GM23338 (cell line): Measurements from ENCODE around the gene TMEM242. TPM values are rescaled to one million over a fixed set of nuclear protein-coding genes. Genes with fewer than 3 reads are reported as not detected.

Source experiments
- ATAC-seq: fragments of 200-7000 bp; cut with Tn5 transposase; 3 replicates; pipeline ENCODE4 v1.9.1; 2020
- DNase-seq: peaks from one replicate; pipeline ENCODE4 v3.0.0-alpha.2; 2015; ENCODE audit warnings: low spot score
- H2AFZ ChIP-seq: fragments of 200-600 bp; sonication (generic); 2 replicates; pipeline ENCODE4 v1.8.0; 2016; ENCODE audit warnings: antibody characterized with exemption, mild to moderate bottlenecking, moderate library complexity
- H3F3A ChIP-seq: fragments of 200-600 bp; sonication (generic); replicated peaks from 2 replicates; pipeline ENCODE4 v1.8.0; 2017; ENCODE audit warnings: antibody characterized with exemption, mixed run types, low read depth
- H3K27ac ChIP-seq: fragments of 200-600 bp; sonication (generic); 2 replicates; pipeline ENCODE4 v1.6.1; 2016; ENCODE audit warnings: low read depth
- H3K27me3 ChIP-seq: fragments of 200-600 bp; sonication (generic); 2 replicates; pipeline ENCODE4 v1.8.0; 2016; ENCODE audit warnings: mild to moderate bottlenecking, mixed run types, moderate library complexity; ENCODE audit not compliant: insufficient read depth
- H3K36me3 ChIP-seq: fragments of 200-600 bp; sonication (generic); 2 replicates; pipeline ENCODE4 v1.8.0; 2016; ENCODE audit warnings: mild to moderate bottlenecking; ENCODE audit not compliant: insufficient read depth
- H3K4me1 ChIP-seq: fragments of 200-600 bp; sonication (generic); 2 replicates; pipeline ENCODE4 v1.8.0; 2016; ENCODE audit warnings: mild to moderate bottlenecking, moderate library complexity; ENCODE audit not compliant: insufficient read depth
- H3K4me2 ChIP-seq: fragments of 200-600 bp; sonication (generic); 2 replicates; pipeline ENCODE4 v1.7.1; 2017; ENCODE audit warnings: mixed run types
- H3K4me3 ChIP-seq: fragments of 200-600 bp; sonication (generic); 2 replicates; pipeline ENCODE4 v1.6.1; 2016; ENCODE audit warnings: mixed run types
- H3K79me2 ChIP-seq: fragments of 200-600 bp; sonication (generic); replicated peaks from 2 replicates; pipeline ENCODE4 v1.8.0; 2017; ENCODE audit warnings: mild to moderate bottlenecking; ENCODE audit not compliant: insufficient read depth
- H3K9me2 ChIP-seq: fragments of 200-600 bp; sonication (generic); 2 replicates; pipeline ENCODE4 v1.8.0; 2017; ENCODE audit not compliant: insufficient read depth
- H4K20me1 ChIP-seq: fragments of 200-600 bp; sonication (generic); replicated peaks from 2 replicates; pipeline ENCODE4 v1.8.0; 2017; ENCODE audit warnings: mild to moderate bottlenecking; ENCODE audit not compliant: insufficient read depth
- H3K27ac Mint-ChIP-seq: 2 replicates; pipeline ENCODE4 v1.8.0; 2020; ENCODE audit warnings: inconsistent platforms, mild to moderate bottlenecking, moderate library complexity, mixed read lengths
- H3K27me3 Mint-ChIP-seq: 3 replicates; pipeline ENCODE4 v1.8.0; 2022; ENCODE audit warnings: low read depth, mild to moderate bottlenecking, moderate library complexity, mixed read lengths, inconsistent platforms; ENCODE audit not compliant: insufficient read depth, poor library complexity
- H3K36me3 Mint-ChIP-seq: 3 replicates; pipeline ENCODE4 v1.8.0; 2021; ENCODE audit warnings: low read depth, mild to moderate bottlenecking, inconsistent platforms, moderate library complexity, mixed read lengths
- H3K4me1 Mint-ChIP-seq: 3 replicates; pipeline ENCODE4 v1.8.0; 2020; ENCODE audit warnings: mild to moderate bottlenecking, inconsistent platforms, mixed read lengths
- H3K4me3 Mint-ChIP-seq: 3 replicates; pipeline ENCODE4 v1.8.0; 2021; ENCODE audit warnings: moderate library complexity, mild to moderate bottlenecking, inconsistent platforms, mixed read lengths
- H3K9me3 Mint-ChIP-seq: 3 replicates; pipeline ENCODE4 v1.8.0; 2020; ENCODE audit warnings: moderate library complexity, mild to moderate bottlenecking, inconsistent platforms, mixed read lengths
- JUNB ChIP-seq: IDR thresholded peaks from one replicate; pipeline ENCODE4 v1.6.1; 2016; ENCODE audit warnings: antibody characterized with exemption; ENCODE audit not compliant: unreplicated experiment
- NANOG ChIP-seq: IDR thresholded peaks from 2 replicates; pipeline ENCODE4 v1.6.1; 2016; ENCODE audit warnings: antibody characterized with exemption, borderline replicate concordance
- REST ChIP-seq: IDR thresholded peaks from one replicate; pipeline ENCODE4 v1.6.1; 2018; ENCODE audit warnings: antibody characterized with exemption; ENCODE audit not compliant: unreplicated experiment
- ZNF331 ChIP-seq: fragments of 250-450 bp; sonication (Bioruptor Pico); IDR thresholded peaks from 2 replicates; pipeline ENCODE4 v1.5.0; 2020; ENCODE audit warnings: low read depth, mild to moderate bottlenecking, moderate library complexity
- ZNF462 ChIP-seq: fragments of 250-450 bp; sonication (Bioruptor Pico); IDR thresholded peaks from 2 replicates; pipeline ENCODE4 v1.5.0; 2020; ENCODE audit warnings: mild to moderate bottlenecking, moderate library complexity
- polyA plus RNA-seq: library from polyadenylated mRNA; unstranded; fragments of >200 nt; fragmentation: Nextera tagmentation; extraction: Ambion mirVana; gene quantifications from 2 replicates; pipeline ENCODE4 v1.2.1, GENCODE V29; 2016
- total RNA-seq: library from RNA; depleted of rRNA; stranded (reverse); fragments of >200 nt; shearing (Covaris generic); gene quantifications from 2 replicates; pipeline ENCODE4 v1.2.3, GENCODE V29; 2014

TMEM242 gene
- total and polyA plus RNA-seq, 2 experiments from 2014 or later: 3.7 to 9.7 TPM

- Histone ChIP-seq H3K4me1 (peaks cover 11% of the 10 kb centered on the region; the same call in 1 of the 2 replicates), H3K4me2 (no peak overlapping the region), H2AFZ (no peak overlapping the region), H3K27me3 (peaks cover 21% of the 10 kb centered on the region), H3K4me3 (no peak overlapping the region), H3K9me2 (no peaks in the 10 kb centered on the region), H3K79me2 (no peaks in the 10 kb centered on the region), H4K20me1 (no peaks in the 10 kb centered on the region), H3F3A (peaks cover 6% of the 10 kb centered on the region; the same call in 1 of the 2 replicates), H3K27ac (no peak overlapping the region), H3K36me3 (no peaks in the 10 kb centered on the region)
- TF ChIP-seq ZNF462 (CRISPR knock-in tag) (no peak), ZNF331 (CRISPR knock-in tag) (no peak), JUNB (no peak), NANOG (no peak), REST (no peak)
- H3K36me3 Mint-ChIP-seq: peaks cover 6% of the 10 kb centered on the region; the same call in 1 of the 3 replicates
- no peak overlapping the region for H3K27ac Mint-ChIP-seq
- no peak for DNase-seq
- peaks cover 21% of the 10 kb centered on the region for H3K4me1 Mint-ChIP-seq
- ATAC-seq: no peak
- H3K9me3 Mint-ChIP-seq: peaks cover 9% of the 10 kb centered on the region
- peaks cover 14% of the 10 kb centered on the region for H3K27me3 Mint-ChIP-seq
- no peak overlapping the region for H3K4me3 Mint-ChIP-seq
Measured at GRCh38 chr6:157272372-157272771, 50.9 kb downstream of the TMEM242 start.
